ENCODE measurements around the gene RFX2. TPM values are rescaled to one million over a fixed set of nuclear protein-coding genes. Genes with fewer than 3 reads are reported as not detected.
A peak's percentile ranks its signal among the peaks of the same experiment; 100 is the strongest.

RFX2 gene
- total RNA-seq, 1 donor from 2014 or later, result 1.2 TPM

DNA sequence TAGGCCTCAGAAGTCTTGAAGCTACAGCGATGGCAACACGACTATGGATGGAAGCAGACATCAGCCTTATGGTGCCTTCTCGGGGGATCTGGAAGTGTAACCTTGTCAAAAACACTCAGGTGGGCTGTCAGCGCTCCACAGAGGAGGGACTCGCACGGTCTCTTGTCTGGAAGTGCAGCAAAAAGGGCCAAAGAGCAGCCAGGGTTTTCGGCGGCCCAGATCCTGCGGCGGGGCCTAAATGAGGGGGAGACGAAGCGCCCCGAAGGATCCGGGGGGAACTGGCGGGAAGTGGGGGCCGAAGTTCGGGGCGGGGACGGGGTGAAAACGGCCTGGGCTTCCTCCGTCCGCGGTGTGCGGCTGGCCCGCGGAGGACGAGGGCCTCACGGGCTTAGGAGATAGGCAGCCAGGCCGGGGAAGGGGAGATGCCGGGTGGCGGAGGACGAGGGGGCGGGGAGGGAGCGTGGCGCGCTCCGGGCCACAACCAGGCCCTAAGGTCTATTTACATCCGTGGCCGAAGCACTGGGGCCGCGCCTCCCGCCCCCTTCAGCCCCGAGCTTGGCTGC is 133.0 kb downstream of the RFX2 start:
- H3K36me3 Mint-ChIP-seq (ENCODE audit: low read depth, unreplicated experiment), result peaks cover 21% of the 10 kb centered on the region
- DNase-seq (ENCODE audit: low spot score), result no peak
- H3K4me3 Mint-ChIP-seq (ENCODE audit: unreplicated experiment), result peak overlapping the region; percentile 97
- H3K27ac Mint-ChIP-seq (ENCODE audit: unreplicated experiment), result peak overlapping the region; percentile 87
- TF ChIP-seq, protein P1, sequence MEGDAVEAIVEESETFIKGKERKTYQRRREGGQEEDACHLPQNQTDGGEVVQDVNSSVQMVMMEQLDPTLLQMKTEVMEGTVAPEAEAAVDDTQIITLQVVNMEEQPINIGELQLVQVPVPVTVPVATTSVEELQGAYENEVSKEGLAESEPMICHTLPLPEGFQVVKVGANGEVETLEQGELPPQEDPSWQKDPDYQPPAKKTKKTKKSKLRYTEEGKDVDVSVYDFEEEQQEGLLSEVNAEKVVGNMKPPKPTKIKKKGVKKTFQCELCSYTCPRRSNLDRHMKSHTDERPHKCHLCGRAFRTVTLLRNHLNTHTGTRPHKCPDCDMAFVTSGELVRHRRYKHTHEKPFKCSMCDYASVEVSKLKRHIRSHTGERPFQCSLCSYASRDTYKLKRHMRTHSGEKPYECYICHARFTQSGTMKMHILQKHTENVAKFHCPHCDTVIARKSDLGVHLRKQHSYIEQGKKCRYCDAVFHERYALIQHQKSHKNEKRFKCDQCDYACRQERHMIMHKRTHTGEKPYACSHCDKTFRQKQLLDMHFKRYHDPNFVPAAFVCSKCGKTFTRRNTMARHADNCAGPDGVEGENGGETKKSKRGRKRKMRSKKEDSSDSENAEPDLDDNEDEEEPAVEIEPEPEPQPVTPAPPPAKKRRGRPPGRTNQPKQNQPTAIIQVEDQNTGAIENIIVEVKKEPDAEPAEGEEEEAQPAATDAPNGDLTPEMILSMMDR (IDR thresholded peaks at IDR 0.05; ENCODE audit: unreplicated experiment), result no peak
- H3K27me3 Mint-ChIP-seq (ENCODE audit: unreplicated experiment), result peaks cover 6% of the 10 kb centered on the region
- peaks cover 16% of the 10 kb centered on the region for H3K4me1 Mint-ChIP-seq (ENCODE audit: unreplicated experiment)
- H3K9me3 Mint-ChIP-seq (ENCODE audit: unreplicated experiment), result no peaks in the 10 kb centered on the region

DNA sequence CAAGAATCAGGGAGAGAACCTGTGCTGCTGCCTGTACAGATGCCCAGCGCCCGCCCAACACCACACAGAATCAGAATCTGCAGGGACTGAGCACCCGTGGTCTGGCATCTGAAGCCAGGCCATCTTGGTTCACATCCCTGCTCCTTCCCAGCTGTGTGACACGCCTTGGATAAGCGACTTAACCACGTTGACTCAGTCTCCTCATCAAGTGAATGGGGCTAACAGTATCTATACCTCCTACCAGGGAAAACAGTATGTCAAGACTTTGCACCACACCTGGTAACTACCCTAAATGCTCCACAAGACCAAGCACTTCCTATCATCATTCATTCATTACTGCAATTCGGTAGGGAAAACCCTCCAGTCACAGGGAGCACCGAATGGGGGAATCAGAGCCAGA is 133.5 kb downstream of the RFX2 start:
- Mint-ChIP-seq H3K27ac (ENCODE audit: unreplicated experiment) (peak overlapping the region; percentile 87), H3K27me3 (ENCODE audit: unreplicated experiment) (peaks cover 7% of the 10 kb centered on the region), H3K36me3 (ENCODE audit: low read depth, unreplicated experiment) (peaks cover 21% of the 10 kb centered on the region), H3K9me3 (ENCODE audit: unreplicated experiment) (no peaks in the 10 kb centered on the region), H3K4me3 (ENCODE audit: unreplicated experiment) (peak overlapping the region; percentile 97), H3K4me1 (ENCODE audit: unreplicated experiment) (peaks cover 16% of the 10 kb centered on the region)
- TF ChIP-seq, protein P1 (IDR thresholded peaks at IDR 0.05; ENCODE audit: unreplicated experiment), result no peak
- no peak for DNase-seq (ENCODE audit: low spot score)

DNA sequence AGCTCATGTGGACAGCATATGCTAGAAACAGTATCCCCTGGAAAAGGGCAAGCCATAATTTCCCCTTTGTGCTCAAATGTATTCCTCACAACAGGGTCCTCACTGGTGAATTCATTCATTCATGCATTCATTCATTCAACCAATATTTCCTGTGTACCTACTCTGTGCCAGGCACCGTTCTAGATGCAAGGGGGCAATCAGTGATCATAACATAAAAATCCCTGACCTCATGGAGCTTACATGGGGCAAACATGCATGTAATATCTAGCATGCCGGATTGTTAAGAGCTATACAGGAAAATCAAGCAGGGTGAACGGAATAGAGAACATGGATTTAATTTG is 134.9 kb downstream of the RFX2 start:
- H3K27ac Mint-ChIP-seq (ENCODE audit: unreplicated experiment), result peak overlapping the region; percentile 4
- H3K4me3 Mint-ChIP-seq (ENCODE audit: unreplicated experiment), result peak overlapping the region; percentile 97
- peaks cover 21% of the 10 kb centered on the region for H3K36me3 Mint-ChIP-seq (ENCODE audit: low read depth, unreplicated experiment)
- peaks cover 8% of the 10 kb centered on the region for H3K27me3 Mint-ChIP-seq (ENCODE audit: unreplicated experiment)
- no peaks in the 10 kb centered on the region for H3K9me3 Mint-ChIP-seq (ENCODE audit: unreplicated experiment)
- no peak for DNase-seq (ENCODE audit: low spot score)
- TF ChIP-seq, protein P1 (IDR thresholded peaks at IDR 0.05; ENCODE audit: unreplicated experiment), result no peak
- peaks cover 19% of the 10 kb centered on the region for H3K4me1 Mint-ChIP-seq (ENCODE audit: unreplicated experiment)

DNA sequence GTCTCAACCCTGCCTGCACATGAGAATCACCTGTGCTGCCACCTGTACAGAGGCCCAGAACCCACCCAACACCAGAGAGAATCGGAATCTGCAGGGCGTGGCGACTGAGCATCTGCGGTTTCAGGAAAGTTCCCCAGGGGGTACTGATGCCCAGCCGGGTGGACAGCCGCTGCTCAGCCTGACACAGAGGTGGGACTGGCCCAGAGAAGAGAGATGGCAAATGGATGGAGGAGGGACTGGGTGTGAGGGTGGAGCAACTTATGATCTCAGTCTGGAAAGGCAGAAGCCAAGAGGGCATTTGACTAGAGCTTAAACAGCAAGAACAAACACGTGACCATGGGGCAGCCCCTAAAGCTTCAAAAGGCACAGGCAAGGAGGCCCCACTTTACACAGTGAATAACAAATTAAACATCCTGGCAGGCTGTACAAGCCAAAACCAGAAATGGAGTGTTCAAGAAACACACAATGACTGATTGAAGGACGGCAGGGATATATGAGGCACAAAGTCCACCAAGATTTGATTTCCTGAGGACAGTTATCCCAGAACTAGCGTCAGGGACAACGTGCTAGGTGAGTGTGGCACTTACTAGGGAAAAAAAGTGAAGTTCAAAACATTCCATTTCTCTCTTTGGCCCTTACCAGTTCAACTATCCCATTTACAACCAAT is 135.4 kb downstream of the RFX2 start:
- Mint-ChIP-seq H3K27me3 (ENCODE audit: unreplicated experiment) (peaks cover 9% of the 10 kb centered on the region), H3K27ac (ENCODE audit: unreplicated experiment) (peak overlapping the region; percentile 58), H3K9me3 (ENCODE audit: unreplicated experiment) (no peaks in the 10 kb centered on the region), H3K4me1 (ENCODE audit: unreplicated experiment) (peaks cover 21% of the 10 kb centered on the region), H3K4me3 (ENCODE audit: unreplicated experiment) (peak overlapping the region; percentile 48), H3K36me3 (ENCODE audit: low read depth, unreplicated experiment) (peaks cover 21% of the 10 kb centered on the region)
- DNase-seq (ENCODE audit: low spot score), result no peak
- TF ChIP-seq, protein P1 (IDR thresholded peaks at IDR 0.05; ENCODE audit: unreplicated experiment), result no peak

DNA sequence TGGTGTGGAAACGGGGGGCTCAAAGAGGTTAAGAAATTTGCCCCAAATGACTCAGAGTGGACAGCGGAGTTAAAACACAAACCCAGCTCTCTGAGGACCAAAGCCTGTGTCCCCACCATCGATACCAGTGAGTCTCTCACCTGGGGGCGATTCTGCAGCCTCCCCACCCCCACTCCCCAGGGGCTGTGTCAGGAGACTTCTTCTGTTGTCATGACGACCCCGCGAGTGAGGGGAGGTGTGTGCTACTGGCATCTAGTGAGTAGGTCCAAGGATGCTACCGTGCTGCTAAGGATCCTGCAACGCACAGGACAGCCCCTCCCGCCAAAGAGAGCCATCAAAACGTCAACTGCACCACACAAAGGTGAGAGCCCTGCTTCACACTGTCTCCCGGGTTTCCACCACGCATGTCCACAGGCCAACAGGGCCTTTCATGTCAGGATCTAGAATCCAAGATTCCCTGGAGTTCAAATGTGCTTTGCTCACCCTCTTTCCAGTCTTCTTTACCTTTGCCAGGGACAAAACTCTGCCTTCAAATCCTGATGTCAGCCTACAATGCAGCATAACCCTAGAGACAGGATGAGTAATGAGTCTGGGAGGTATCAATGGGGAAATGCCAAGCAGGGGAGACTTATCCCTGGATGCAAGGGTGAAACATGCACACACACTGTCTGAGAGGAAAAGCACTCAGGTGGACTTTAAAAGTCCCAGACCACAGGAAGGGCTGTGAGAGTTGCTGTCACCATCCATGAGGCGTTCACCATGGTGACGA is 136.2 kb downstream of the RFX2 start:
- H3K27ac Mint-ChIP-seq (ENCODE audit: unreplicated experiment), result peak overlapping the region; percentile 18
- DNase-seq (ENCODE audit: low spot score), result no peak
- no peaks in the 10 kb centered on the region for H3K9me3 Mint-ChIP-seq (ENCODE audit: unreplicated experiment)
- no peak overlapping the region for H3K4me3 Mint-ChIP-seq (ENCODE audit: unreplicated experiment)
- H3K4me1 Mint-ChIP-seq (ENCODE audit: unreplicated experiment), result peaks cover 26% of the 10 kb centered on the region
- peaks cover 21% of the 10 kb centered on the region for H3K36me3 Mint-ChIP-seq (ENCODE audit: low read depth, unreplicated experiment)
- peaks cover 9% of the 10 kb centered on the region for H3K27me3 Mint-ChIP-seq (ENCODE audit: unreplicated experiment)
- TF ChIP-seq, protein P1 (IDR thresholded peaks at IDR 0.05; ENCODE audit: unreplicated experiment), result no peak
